GM23248 (cell line): ENCODE measurements around the gene ATP6V0D1. TPM values are rescaled to one million over a fixed set of nuclear protein-coding genes. Genes with fewer than 3 reads are reported as not detected.

ENCODE experiments used
- DNase-seq: peaks from one replicate; pipeline ENCODE4 v3.0.0-alpha.2; 2015
- H2AFZ ChIP-seq: fragments of 200-600 bp; sonication (generic); 2 replicates; pipeline ENCODE4 v1.6.1; 2016; ENCODE audit warnings: antibody characterized with exemption
- H3F3A ChIP-seq: fragments of 200-600 bp; sonication (generic); 2 replicates; pipeline ENCODE4 v1.6.1; 2016; ENCODE audit warnings: mild to moderate bottlenecking, antibody characterized with exemption, mixed run types; ENCODE audit not compliant: insufficient read depth
- H3K27ac ChIP-seq: fragments of 200-600 bp; sonication (generic); 2 replicates; pipeline ENCODE4 v1.5.1; 2016; ENCODE audit warnings: mild to moderate bottlenecking
- H3K27me3 ChIP-seq: fragments of 200-600 bp; sonication (generic); replicated peaks from 2 replicates; pipeline ENCODE4 v1.6.1; 2016; ENCODE audit warnings: mild to moderate bottlenecking; ENCODE audit not compliant: insufficient read depth
- H3K36me3 ChIP-seq: fragments of 200-600 bp; sonication (generic); 2 replicates; pipeline ENCODE4 v1.6.1; 2016; ENCODE audit warnings: low read depth, mild to moderate bottlenecking
- H3K4me1 ChIP-seq: fragments of 200-600 bp; sonication (generic); 2 replicates; pipeline ENCODE4 v1.6.1; 2016; ENCODE audit warnings: mild to moderate bottlenecking; ENCODE audit not compliant: insufficient read depth
- H3K4me2 ChIP-seq: fragments of 200-600 bp; sonication (generic); one replicate; pipeline ENCODE4 v1.6.1; 2016; ENCODE audit warnings: mild to moderate bottlenecking; ENCODE audit not compliant: unreplicated experiment
- H3K4me3 ChIP-seq: fragments of 200-600 bp; sonication (generic); 2 replicates; pipeline ENCODE4 v1.5.1; 2016; ENCODE audit warnings: mild to moderate bottlenecking
- H3K79me2 ChIP-seq: fragments of 200-600 bp; sonication (generic); 2 replicates; pipeline ENCODE4 v1.6.1; 2016; ENCODE audit warnings: mild to moderate bottlenecking; ENCODE audit not compliant: insufficient read depth
- H3K9ac ChIP-seq: fragments of 200-600 bp; sonication (generic); 2 replicates; pipeline ENCODE4 v1.6.1; 2016; ENCODE audit warnings: mild to moderate bottlenecking
- H3K9me2 ChIP-seq: fragments of 200-600 bp; sonication (generic); 2 replicates; pipeline ENCODE4 v1.6.1; 2016; ENCODE audit warnings: mixed run types, mild to moderate bottlenecking, moderate library complexity; ENCODE audit not compliant: insufficient read depth
- H3K9me3 ChIP-seq: fragments of 200-600 bp; sonication (generic); one replicate; pipeline ENCODE4 v1.6.1; 2017; ENCODE audit warnings: low read depth
- H4K20me1 ChIP-seq: fragments of 200-600 bp; sonication (generic); 2 replicates; pipeline ENCODE4 v1.6.0; 2016; ENCODE audit not compliant: insufficient read depth
- EZH2 ChIP-seq: fragments of 200-600 bp; sonication (generic); IDR thresholded peaks from 2 replicates; pipeline ENCODE4 v1.6.1; 2018; ENCODE audit warnings: antibody characterized with exemption, mild to moderate bottlenecking; ENCODE audit not compliant: insufficient read depth, poor library complexity, severe bottlenecking
- EZH2phosphoT487 ChIP-seq: fragments of 200-600 bp; sonication (generic); IDR thresholded peaks from 2 replicates; pipeline ENCODE4 v1.6.1; 2018; ENCODE audit warnings: antibody characterized with exemption, moderate library complexity, mild to moderate bottlenecking, low read depth; ENCODE audit not compliant: insufficient read depth
- WGBS, 2 experiments: methylation state at CpG; one replicate each; pipeline ENCODE4 v1.1.6; 2015 to 2017; ENCODE audit warnings: low lambda C conversion rate in 2 of 2, low coverage in 1 of 2; ENCODE audit errors: missing lambda C conversion rate in 2 of 2; 5-methylcytosine and 5-hydroxymethylcytosine counted together
- in situ Hi-C: fragments of 300-500 bp; cut with MboI; formaldehyde crosslinking; loops from 2 replicates; pipeline ENCODE4 v1.15.0; 2020
- polyA plus RNA-seq: library from polyadenylated mRNA; unstranded; fragments of >200 nt; fragmentation: Nextera tagmentation; extraction: Ambion mirVana; gene quantifications from 2 replicates; pipeline ENCODE4 v1.2.1, GENCODE V29; 2016
- total RNA-seq: library from RNA; depleted of rRNA; stranded (reverse); fragments of >200 nt; shearing (Covaris generic); gene quantifications from 2 replicates; pipeline ENCODE4 v1.2.3, GENCODE V29; 2014

ATP6V0D1 gene
- total and polyA plus RNA-seq, 2 experiments from 2014 or later, result 135 to 166 TPM

GRCh38 chr16:67442581-67443255 is 38.2 kb downstream of the ATP6V0D1 start:
- 77 to 79% methylated on average over 13 of the region's 13 CpGs for WGBS, 2 experiments
- H4K20me1 ChIP-seq, result no peaks in the 10 kb centered on the region
- H3K4me3 ChIP-seq, result no peak overlapping the region
- no peak overlapping the region for H3K9ac ChIP-seq
- H3K27ac ChIP-seq, result no peak overlapping the region
- no peaks in the 10 kb centered on the region for H3K27me3 ChIP-seq
- peaks cover 7% of the 10 kb centered on the region; the same call in 1 of the 2 replicates for H3K36me3 ChIP-seq
- no peak overlapping the region for H2AFZ ChIP-seq
- DNase-seq, result no peak
- peaks cover 17% of the 10 kb centered on the region for H3K79me2 ChIP-seq
- H3K9me3 ChIP-seq, result no peaks in the 10 kb centered on the region
- H3F3A ChIP-seq, result no peaks in the 10 kb centered on the region
- no peak for TF ChIP-seq EZH2
- no peak for TF ChIP-seq EZH2phosphoT487
- H3K4me1 ChIP-seq, result peaks cover 15% of the 10 kb centered on the region
- no peak overlapping the region for H3K4me2 ChIP-seq
- in situ Hi-C loops, result no loop called here
- no peaks in the 10 kb centered on the region for H3K9me2 ChIP-seq

- 49 to 55% methylated on average over 5 of the region's 5 CpGs for WGBS, 2 experiments
- in situ Hi-C loops, result no loop called here
Measured at GRCh38 chr16:67441907-67442306, 39.0 kb downstream of the ATP6V0D1 start.

GRCh38 chr16:67441271-67441753 is 39.6 kb downstream of the ATP6V0D1 start:
- Histone ChIP-seq H3K4me3 (no peak overlapping the region), H3K79me2 (0 out of 2 replicates have a peak, but pooled peaks cover 3% of the 10 kb centered on the region), H3K9me2 (no peaks in the 10 kb centered on the region), H3K4me2 (no peak overlapping the region), H4K20me1 (no peaks in the 10 kb centered on the region), H3K36me3 (peaks cover 7% of the 10 kb centered on the region; the same call in 1 of the 2 replicates), H3F3A (no peaks in the 10 kb centered on the region), H2AFZ (no peak overlapping the region), H3K27ac (no peak overlapping the region), H3K9ac (no peak overlapping the region), H3K27me3 (no peaks in the 10 kb centered on the region), H3K9me3 (no peaks in the 10 kb centered on the region), H3K4me1 (peaks cover 13% of the 10 kb centered on the region)
- 81 to 87% methylated on average over 16 to 17 of the region's 17 CpGs for WGBS, 2 experiments
- DNase-seq, result no peak
- in situ Hi-C loops, result no loop called here
- TF ChIP-seq EZH2 (no peak), EZH2phosphoT487 (no peak)

More at GRCh38 chr16:67441907-67442306, 39.0 kb downstream of the ATP6V0D1 start:
- Histone ChIP-seq H3K79me2 (peaks cover 9% of the 10 kb centered on the region; the same call in 1 of the 2 replicates), H3K36me3 (peaks cover 7% of the 10 kb centered on the region; the same call in 1 of the 2 replicates), H2AFZ (no peak overlapping the region), H3K9ac (no peak overlapping the region), H3K9me2 (no peaks in the 10 kb centered on the region), H3K27me3 (no peaks in the 10 kb centered on the region), H3K4me1 (peaks cover 15% of the 10 kb centered on the region), H3K9me3 (no peaks in the 10 kb centered on the region), H3F3A (no peaks in the 10 kb centered on the region), H3K4me3 (no peak overlapping the region), H4K20me1 (no peaks in the 10 kb centered on the region), H3K4me2 (no peak overlapping the region), H3K27ac (no peak overlapping the region)
- DNase-seq, result no peak
- TF ChIP-seq EZH2phosphoT487 (no peak), EZH2 (no peak)

GRCh38 chr16:67438824-67439393 is 42.0 kb downstream of the ATP6V0D1 start:
- Histone ChIP-seq H3K9me3 (no peaks in the 10 kb centered on the region), H4K20me1 (no peaks in the 10 kb centered on the region), H3K4me3 (no peak overlapping the region), H2AFZ (no peak overlapping the region), H3F3A (no peaks in the 10 kb centered on the region), H3K79me2 (no peaks in the 10 kb centered on the region), H3K9ac (no peak overlapping the region), H3K4me2 (no peak overlapping the region), H3K27ac (no peak overlapping the region), H3K4me1 (peaks cover 6% of the 10 kb centered on the region), H3K9me2 (no peaks in the 10 kb centered on the region), H3K36me3 (peaks cover 7% of the 10 kb centered on the region; the same call in 1 of the 2 replicates), H3K27me3 (no peaks in the 10 kb centered on the region)
- 93 to 96% methylated on average over 14 to 19 of the region's 19 CpGs for WGBS, 2 experiments
- DNase-seq, result no peak
- TF ChIP-seq EZH2, result no peak
- no peak for TF ChIP-seq EZH2phosphoT487
- in situ Hi-C loops, result no loop called here
